Activated T-cell treated with anti-CD3 and anti-CD28 coated beads, Interleukin-2, amount 50 U/mL, for 24 hours (primary cell): ENCODE results near the gene TNFAIP8L3.

Source experiments
- DNase-seq: peaks from one replicate; pipeline ENCODE4 v3.0.0-alpha.2; 2020
- H3K27ac Mint-ChIP-seq: 2 replicates; pipeline ENCODE4 v1.8.0; 2020; ENCODE audit warnings: mild to moderate bottlenecking, mixed read lengths
- H3K27me3 Mint-ChIP-seq: 2 replicates; pipeline ENCODE4 v1.8.0; 2020; ENCODE audit warnings: mixed read lengths
- H3K36me3 Mint-ChIP-seq: 2 replicates; pipeline ENCODE4 v1.8.0; 2020; ENCODE audit warnings: low read depth, mixed read lengths
- H3K4me1 Mint-ChIP-seq: 2 replicates; pipeline ENCODE4 v1.8.0; 2020; ENCODE audit warnings: low read depth, mixed read lengths
- H3K4me3 Mint-ChIP-seq: 2 replicates; pipeline ENCODE4 v1.8.0; 2020; ENCODE audit warnings: mild to moderate bottlenecking, moderate library complexity, mixed read lengths
- H3K9me3 Mint-ChIP-seq: 2 replicates; pipeline ENCODE4 v1.8.0; 2020; ENCODE audit warnings: mixed read lengths

The TNFAIP8L3 gene

GRCh38 chr15:51088585-51088984 is 6.1 kb downstream of the TNFAIP8L3 start:
- no peak for DNase-seq
- H3K4me3 Mint-ChIP-seq = no peak overlapping the region
- H3K9me3 Mint-ChIP-seq = no peaks in the 10 kb centered on the region
- H3K27ac Mint-ChIP-seq = no peak overlapping the region
- H3K4me1 Mint-ChIP-seq = peaks cover 2% of the 10 kb centered on the region
- no peaks in the 10 kb centered on the region for H3K36me3 Mint-ChIP-seq
- H3K27me3 Mint-ChIP-seq = peaks cover 57% of the 10 kb centered on the region

GRCh38 chr15:51087513-51087912 is 7.2 kb downstream of the TNFAIP8L3 start:
- Mint-ChIP-seq H3K4me1 (no peaks in the 10 kb centered on the region), H3K9me3 (no peaks in the 10 kb centered on the region), H3K36me3 (no peaks in the 10 kb centered on the region), H3K27ac (no peak overlapping the region), H3K27me3 (peaks cover 46% of the 10 kb centered on the region), H3K4me3 (no peak overlapping the region)
- DNase-seq = no peak

- H3K4me3 Mint-ChIP-seq = no peak overlapping the region
- H3K36me3 Mint-ChIP-seq = no peaks in the 10 kb centered on the region
- no peaks in the 10 kb centered on the region for H3K9me3 Mint-ChIP-seq
- no peak overlapping the region for H3K27ac Mint-ChIP-seq
- DNase-seq = no peak
- peaks cover 35% of the 10 kb centered on the region for H3K27me3 Mint-ChIP-seq
- no peaks in the 10 kb centered on the region for H3K4me1 Mint-ChIP-seq
These were observed 8.3 kb downstream of the TNFAIP8L3 start for GRCh38 chr15:51086409-51086808.

GRCh38 chr15:51085764-51086163 is 8.9 kb downstream of the TNFAIP8L3 start:
- Mint-ChIP-seq H3K9me3 (no peaks in the 10 kb centered on the region), H3K4me1 (no peaks in the 10 kb centered on the region), H3K4me3 (no peak overlapping the region), H3K27me3 (peaks cover 29% of the 10 kb centered on the region), H3K36me3 (no peaks in the 10 kb centered on the region), H3K27ac (no peak overlapping the region)
- no peak for DNase-seq

GRCh38 chr15:51083641-51084166 is 11.0 kb downstream of the TNFAIP8L3 start:
- Mint-ChIP-seq H3K4me3 (no peak overlapping the region), H3K27ac (no peak overlapping the region), H3K27me3 (peaks cover 16% of the 10 kb centered on the region), H3K4me1 (peaks cover 1% of the 10 kb centered on the region), H3K36me3 (no peaks in the 10 kb centered on the region), H3K9me3 (no peaks in the 10 kb centered on the region)
- no peak for DNase-seq

GRCh38 chr15:51082246-51082645 is 12.5 kb downstream of the TNFAIP8L3 start:
- Mint-ChIP-seq H3K4me1 (peaks cover 10% of the 10 kb centered on the region), H3K9me3 (no peaks in the 10 kb centered on the region), H3K27ac (no peak overlapping the region), H3K27me3 (peaks cover 13% of the 10 kb centered on the region), H3K36me3 (no peaks in the 10 kb centered on the region), H3K4me3 (no peak overlapping the region)
- no peak for DNase-seq

- peaks cover 22% of the 10 kb centered on the region for H3K4me1 Mint-ChIP-seq
- H3K27ac Mint-ChIP-seq = no peak overlapping the region
These were observed 14.4 kb downstream of the TNFAIP8L3 start for GRCh38 chr15:51080286-51080685.

GRCh38 chr15:51079226-51079625 is 15.5 kb downstream of the TNFAIP8L3 start:
- no peak overlapping the region for H3K27ac Mint-ChIP-seq
- no peak overlapping the region for H3K4me3 Mint-ChIP-seq
- H3K27me3 Mint-ChIP-seq = peaks cover 17% of the 10 kb centered on the region

More at GRCh38 chr15:51080286-51080685, 14.4 kb downstream of the TNFAIP8L3 start:
- Mint-ChIP-seq H3K9me3 (no peaks in the 10 kb centered on the region), H3K27me3 (peaks cover 17% of the 10 kb centered on the region), H3K36me3 (no peaks in the 10 kb centered on the region), H3K4me3 (no peak overlapping the region)
- no peak for DNase-seq

GRCh38 chr15:51077221-51078153 is 17.2 kb downstream of the TNFAIP8L3 start:
- Mint-ChIP-seq H3K36me3 (no peaks in the 10 kb centered on the region), H3K27ac (peak overlapping the region; percentile 74), H3K27me3 (peaks cover 17% of the 10 kb centered on the region), H3K4me1 (peaks cover 22% of the 10 kb centered on the region), H3K4me3 (peak overlapping the region; percentile 17), H3K9me3 (no peaks in the 10 kb centered on the region)
- peak; percentile 71 for DNase-seq

More at GRCh38 chr15:51079226-51079625, 15.5 kb downstream of the TNFAIP8L3 start:
- no peaks in the 10 kb centered on the region for H3K36me3 Mint-ChIP-seq
- DNase-seq = no peak
- peaks cover 22% of the 10 kb centered on the region for H3K4me1 Mint-ChIP-seq
- no peaks in the 10 kb centered on the region for H3K9me3 Mint-ChIP-seq

GRCh38 chr15:51076524-51077220 is 18.0 kb downstream of the TNFAIP8L3 start:
- Mint-ChIP-seq H3K4me1 (peaks cover 22% of the 10 kb centered on the region), H3K9me3 (no peaks in the 10 kb centered on the region), H3K27ac (peak overlapping the region; percentile 74), H3K27me3 (peaks cover 17% of the 10 kb centered on the region), H3K4me3 (peak overlapping the region; percentile 17), H3K36me3 (no peaks in the 10 kb centered on the region)
- no peak for DNase-seq

- H3K4me3 Mint-ChIP-seq = no peak overlapping the region
- DNase-seq = no peak
- no peaks in the 10 kb centered on the region for H3K36me3 Mint-ChIP-seq
- peaks cover 17% of the 10 kb centered on the region for H3K27me3 Mint-ChIP-seq
- H3K27ac Mint-ChIP-seq = no peak overlapping the region
- H3K4me1 Mint-ChIP-seq = peaks cover 25% of the 10 kb centered on the region
- no peaks in the 10 kb centered on the region for H3K9me3 Mint-ChIP-seq
These were observed 18.7 kb downstream of the TNFAIP8L3 start for GRCh38 chr15:51075826-51076523.

- Mint-ChIP-seq H3K4me1 (peaks cover 25% of the 10 kb centered on the region), H3K36me3 (no peaks in the 10 kb centered on the region), H3K9me3 (no peaks in the 10 kb centered on the region), H3K27ac (no peak overlapping the region), H3K27me3 (peaks cover 17% of the 10 kb centered on the region), H3K4me3 (no peak overlapping the region)
- no peak for DNase-seq
These were observed 19.3 kb downstream of the TNFAIP8L3 start for GRCh38 chr15:51075364-51075763.

- H3K36me3 Mint-ChIP-seq = no peaks in the 10 kb centered on the region
- no peaks in the 10 kb centered on the region for H3K9me3 Mint-ChIP-seq
- peaks cover 25% of the 10 kb centered on the region for H3K4me1 Mint-ChIP-seq
- no peak overlapping the region for H3K4me3 Mint-ChIP-seq
- H3K27me3 Mint-ChIP-seq = peaks cover 17% of the 10 kb centered on the region
- DNase-seq = no peak
- no peak overlapping the region for H3K27ac Mint-ChIP-seq
These were observed 19.8 kb downstream of the TNFAIP8L3 start for GRCh38 chr15:51074926-51075325.

- Mint-ChIP-seq H3K27me3 (peaks cover 10% of the 10 kb centered on the region), H3K9me3 (no peaks in the 10 kb centered on the region), H3K36me3 (no peaks in the 10 kb centered on the region), H3K27ac (no peak overlapping the region), H3K4me3 (no peak overlapping the region), H3K4me1 (peaks cover 9% of the 10 kb centered on the region)
- no peak for DNase-seq
These were observed 23.1 kb downstream of the TNFAIP8L3 start for GRCh38 chr15:51071578-51071977.
